GM18519 (cell line): ENCODE data around the gene PDGFRA.
A peak's percentile ranks its signal among the peaks of the same experiment; 100 is the strongest.
"Not testable (repeated sequence)": the region's sequence is repeated elsewhere in the genome, so short reads cannot be mapped to it uniquely, and the experiment has no call there.

Source experiments
- ATAC-seq: cut with Tn5 transposase; IDR thresholded peaks from one replicate; pipeline ENCODE4 v1.9.1; 2021; ENCODE audit warnings: mild to moderate bottlenecking, moderate library complexity; ENCODE audit not compliant: unreplicated experiment, low FRiP score

PDGFRA gene

DNA sequence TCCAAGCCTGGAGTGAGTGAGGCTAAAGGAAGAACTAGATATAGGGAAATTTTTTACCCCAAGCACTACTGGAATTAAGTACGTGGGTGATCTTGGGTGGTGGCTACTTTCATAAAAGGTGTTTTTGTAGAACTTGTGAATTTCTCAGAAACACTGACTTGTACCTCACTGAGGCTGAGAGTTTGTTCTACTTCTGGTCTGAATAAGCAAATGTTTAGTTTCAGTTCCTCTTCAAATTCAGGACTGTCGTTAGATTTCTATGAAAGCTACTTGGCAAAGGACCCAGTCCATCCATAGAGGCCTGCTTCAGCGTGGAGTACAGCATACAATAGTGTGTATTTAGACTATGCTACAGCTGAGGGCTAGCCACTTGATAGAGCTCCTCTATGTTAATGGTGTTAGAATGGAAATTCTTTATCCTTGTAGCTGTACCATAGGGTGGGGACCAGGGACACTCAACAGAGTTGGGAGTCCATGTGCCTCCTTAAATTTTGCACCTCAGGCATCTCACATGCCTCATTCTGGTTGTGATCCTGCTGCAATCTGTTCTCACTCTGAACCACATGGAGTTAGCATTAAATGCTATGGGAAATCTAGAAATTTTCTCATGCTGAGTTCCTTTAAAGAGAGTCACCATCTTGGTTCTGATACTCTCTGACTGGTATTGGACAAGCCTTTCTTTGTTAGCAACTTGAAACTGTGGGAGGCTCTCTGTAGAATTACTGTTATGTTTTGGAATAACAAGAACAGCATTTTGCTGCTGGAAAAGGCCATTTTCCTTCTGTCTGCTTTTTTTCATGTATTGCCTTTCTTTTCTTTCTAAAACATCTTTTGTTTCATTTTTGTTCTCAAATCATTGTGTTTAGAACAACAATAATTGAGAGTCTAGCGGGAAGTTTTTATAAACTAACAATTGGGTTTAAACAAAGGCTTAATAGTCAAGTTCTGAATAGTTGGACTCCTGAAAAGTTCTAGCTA is 86.8 kb downstream of the PDGFRA start:
- ATAC-seq: peak; percentile 99

DNA sequence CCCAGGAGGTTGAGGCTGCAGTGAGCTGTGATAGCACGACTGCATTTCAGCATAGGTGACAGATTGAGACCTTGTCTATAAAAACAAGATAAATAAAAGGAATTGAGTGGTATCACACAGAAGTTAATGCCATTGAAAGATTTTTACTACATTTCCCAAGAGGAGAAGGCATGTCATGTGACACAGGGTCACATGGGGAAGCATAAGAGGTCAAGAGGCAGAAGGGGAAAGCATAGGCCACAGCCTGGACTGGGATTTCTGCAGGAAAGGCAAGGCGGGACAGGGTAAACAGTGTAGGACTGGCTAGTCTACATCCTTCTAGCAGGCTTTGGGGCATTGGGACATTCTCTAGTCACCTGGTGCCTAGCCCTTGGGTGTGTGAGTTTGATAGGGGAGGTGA is 88.6 kb downstream of the PDGFRA start:
- no peak for ATAC-seq

DNA sequence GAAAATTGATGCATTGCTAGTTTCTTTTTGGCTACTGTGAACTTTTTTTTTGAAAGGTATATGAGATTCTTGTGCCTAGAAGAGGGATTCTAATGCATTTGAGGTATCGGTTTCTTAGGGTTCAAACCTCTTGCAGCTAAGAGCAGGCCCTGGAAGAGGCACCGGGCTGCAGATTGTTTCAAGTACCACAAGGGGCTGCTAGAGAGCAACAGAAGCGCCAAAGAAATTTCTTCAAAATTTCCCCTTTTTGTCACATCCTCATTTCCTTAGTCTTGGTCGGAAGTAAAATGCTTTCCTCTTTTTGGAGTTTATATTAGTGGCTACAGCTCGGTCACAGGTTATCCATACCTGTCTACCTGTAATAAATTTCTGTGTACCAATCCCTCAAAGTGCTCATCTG is 89.8 kb downstream of the PDGFRA start:
- ATAC-seq: peak; percentile 19

DNA sequence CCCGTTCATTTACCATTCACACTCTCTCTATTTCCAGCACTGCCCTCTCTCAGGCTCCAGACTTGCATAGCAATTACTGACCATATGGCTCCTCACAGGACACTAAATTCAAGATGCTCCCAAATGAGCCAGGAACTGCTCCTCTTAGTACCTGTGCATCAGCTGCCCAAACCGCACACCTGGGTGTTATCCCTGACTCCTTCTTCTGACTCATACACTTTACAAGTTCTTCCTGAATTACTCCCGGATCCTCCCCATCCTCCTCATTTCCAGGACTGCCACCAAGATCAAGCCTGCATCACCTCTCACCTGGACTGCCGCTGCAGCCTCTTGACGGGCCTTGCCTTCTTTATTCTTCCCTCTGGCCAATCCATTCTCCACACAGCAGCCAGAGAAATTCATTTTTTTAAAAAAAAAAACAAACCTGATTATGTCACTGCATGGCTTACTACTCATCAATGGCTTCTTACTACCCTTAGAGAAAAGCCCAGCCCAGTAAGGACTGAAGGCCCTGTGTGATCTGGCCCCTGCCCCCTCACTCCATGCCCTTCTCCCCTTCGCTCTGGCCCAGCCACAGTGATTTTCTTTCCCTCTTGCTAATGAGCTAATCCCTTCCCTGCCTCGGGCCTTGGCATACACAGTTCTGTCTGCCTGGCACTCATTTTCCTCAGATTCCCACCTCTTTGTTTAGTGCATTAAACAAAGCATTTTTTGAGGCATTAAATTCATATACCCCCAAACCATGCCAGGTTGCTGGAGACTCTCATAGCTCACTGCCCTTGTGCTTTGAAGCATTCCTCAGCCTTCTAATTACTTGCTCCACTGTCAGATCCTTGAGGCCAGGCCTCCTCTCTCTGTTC is 92.0 kb downstream of the PDGFRA start:
- ATAC-seq: no peak

DNA sequence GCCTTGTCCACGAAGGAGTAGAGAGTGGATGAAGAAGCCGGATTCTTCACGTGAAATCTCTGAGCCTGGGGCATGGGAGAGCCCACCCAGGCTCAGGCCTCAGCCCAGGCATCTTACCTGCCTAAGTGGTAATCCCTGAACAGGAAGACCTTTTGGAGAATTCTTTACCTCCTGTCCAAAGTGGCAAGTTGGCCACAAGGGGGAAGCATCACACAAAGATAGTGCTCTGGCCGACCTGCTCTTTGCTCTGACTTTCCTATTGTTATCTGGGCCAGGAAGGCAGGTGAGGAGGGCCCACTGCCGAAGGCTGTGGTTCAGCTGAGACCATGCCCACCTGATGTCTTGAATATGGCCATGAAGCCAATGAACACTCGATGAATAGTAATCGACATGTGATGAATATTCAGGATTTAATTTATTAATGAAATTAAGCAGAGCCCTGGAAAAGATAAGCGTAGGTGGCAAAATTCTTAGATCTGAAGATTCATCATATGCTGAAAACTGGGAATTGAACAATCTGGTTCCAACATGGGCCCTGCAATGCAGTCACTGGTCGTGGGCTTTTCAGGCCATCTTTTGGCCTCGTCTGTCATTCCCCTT is 93.8 kb downstream of the PDGFRA start:
- peak; percentile 73 for ATAC-seq

DNA sequence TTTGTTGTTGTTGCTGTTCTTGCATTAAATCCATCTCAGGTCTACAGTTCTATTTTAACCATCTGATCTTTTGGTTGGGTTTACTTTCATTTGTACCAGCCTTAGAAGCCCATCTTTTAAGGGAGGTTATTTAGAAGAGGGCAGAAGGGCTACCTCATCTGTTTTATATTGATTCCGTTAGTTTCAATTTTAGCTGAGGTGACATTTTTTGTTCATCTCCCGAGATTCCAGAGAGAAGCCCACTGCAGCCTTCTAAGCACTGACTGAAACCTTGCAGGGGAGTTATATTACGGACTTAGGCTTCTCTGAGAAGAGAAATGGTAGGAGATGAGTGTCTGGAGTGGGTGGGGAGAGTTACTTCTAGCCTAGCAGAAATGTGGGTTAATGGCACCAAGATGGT is 101.8 kb downstream of the PDGFRA start:
- no peak for ATAC-seq

DNA sequence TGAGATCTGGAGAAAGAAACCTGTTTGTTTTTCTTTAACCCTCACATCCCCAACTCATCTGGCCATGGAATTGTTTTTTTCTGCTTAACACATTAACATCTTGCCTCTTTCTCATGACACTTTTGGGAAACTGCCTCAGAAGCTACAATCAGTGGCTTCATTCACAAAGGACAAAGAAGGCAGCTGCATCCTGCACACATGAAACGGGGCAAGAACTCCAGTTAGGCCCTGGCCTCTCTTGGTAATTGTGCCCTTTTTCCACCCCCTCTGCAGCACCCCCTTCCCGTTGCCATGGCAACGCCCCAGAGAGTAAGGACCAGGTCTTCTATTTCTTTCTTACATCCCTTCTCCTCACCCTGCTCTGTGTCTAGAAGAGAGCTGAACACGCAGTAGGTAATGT is 103.4 kb downstream of the PDGFRA start:
- ATAC-seq: no peak

DNA sequence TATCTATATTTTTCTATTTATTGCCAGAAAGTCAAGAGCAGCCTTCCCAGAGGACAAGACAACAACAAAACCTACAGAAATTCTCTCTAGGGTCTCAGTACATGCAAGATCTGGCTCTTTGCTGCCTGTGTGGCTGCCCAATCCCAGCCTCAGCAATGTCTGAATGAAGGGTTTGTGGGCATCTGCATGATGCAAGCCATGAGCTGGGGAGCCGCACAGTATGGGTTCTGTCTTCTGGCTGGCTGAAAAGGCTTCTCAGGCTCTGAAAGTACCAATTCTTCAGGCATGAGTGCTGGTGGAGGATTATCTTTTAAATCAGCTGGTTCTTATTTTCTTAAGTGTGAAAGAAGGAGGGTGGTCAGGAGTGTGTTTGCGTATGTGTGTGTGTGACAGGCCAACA is 104.6 kb downstream of the PDGFRA start:
- ATAC-seq: no peak

DNA sequence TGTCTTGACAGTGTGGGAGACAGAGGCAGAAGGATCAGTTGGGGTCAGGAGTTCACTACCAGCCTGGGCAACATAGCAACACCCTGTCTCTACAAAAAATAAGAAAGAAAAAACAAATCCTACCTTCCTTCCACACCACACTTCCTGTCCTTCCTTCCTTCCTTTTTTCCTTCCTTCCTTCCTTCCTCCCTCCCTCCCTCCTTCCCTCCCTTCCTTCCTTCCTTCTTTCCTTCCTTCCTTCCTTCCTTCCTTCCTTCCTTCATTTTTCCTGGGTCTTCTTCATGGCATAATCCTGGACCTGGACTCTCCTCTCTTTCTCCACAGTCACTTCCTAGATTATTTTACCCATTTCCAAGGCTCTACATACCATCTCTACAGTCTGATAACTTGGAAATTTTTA is 105.7 kb downstream of the PDGFRA start:
- not testable (repeated sequence) for ATAC-seq

DNA sequence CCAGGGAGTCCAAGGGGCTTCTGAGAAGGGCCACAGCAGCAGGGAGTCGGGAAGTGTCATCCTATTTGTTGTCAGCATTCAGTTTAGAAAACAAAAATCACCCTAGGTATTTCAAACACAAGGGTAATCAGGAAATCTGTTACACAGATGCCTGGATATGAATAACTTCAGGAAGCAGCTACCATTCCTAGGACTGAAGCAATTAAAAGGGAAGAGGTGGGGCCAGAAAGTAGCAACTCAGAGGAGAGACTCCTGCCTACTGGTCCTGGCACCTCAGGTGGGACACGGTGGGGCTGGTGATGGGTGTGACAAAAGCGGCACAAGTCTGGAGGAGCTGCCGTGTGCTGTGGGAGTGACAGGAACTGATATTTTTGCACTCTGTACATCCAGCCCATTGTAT is 107.9 kb downstream of the PDGFRA start:
- no peak for ATAC-seq

DNA sequence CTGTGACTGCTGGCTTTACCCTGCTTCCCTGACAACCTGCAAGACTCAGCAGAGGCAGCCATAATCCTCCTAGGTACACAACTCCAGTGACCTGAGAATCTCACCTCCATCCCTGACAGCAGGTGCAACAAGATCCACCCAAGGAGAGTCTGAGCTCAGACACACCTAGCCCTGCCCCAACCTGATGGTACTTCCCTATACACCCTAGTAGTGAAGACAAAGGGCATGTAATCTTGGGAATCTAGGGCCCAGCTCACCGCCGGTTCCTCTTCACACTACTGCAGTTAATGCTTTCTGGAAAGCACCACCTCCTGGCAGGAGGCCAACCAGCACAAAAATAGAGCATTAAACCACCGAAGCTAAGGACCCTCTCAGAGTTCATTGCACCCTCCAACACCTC is 113.0 kb downstream of the PDGFRA start:
- ATAC-seq: not testable (repeated sequence)
